HG02759 (cell line): Measurements from ENCODE around the gene COL2A1.
"Not testable (repeated sequence)": the region's sequence is repeated elsewhere in the genome, so short reads cannot be mapped to it uniquely, and the experiment has no call there.

Source experiments
- ATAC-seq: cut with Tn5 transposase; IDR thresholded peaks from one replicate; pipeline ENCODE4 v1.9.1; 2021; ENCODE audit warnings: mild to moderate bottlenecking, moderate library complexity; ENCODE audit not compliant: unreplicated experiment

Gene COL2A1

DNA sequence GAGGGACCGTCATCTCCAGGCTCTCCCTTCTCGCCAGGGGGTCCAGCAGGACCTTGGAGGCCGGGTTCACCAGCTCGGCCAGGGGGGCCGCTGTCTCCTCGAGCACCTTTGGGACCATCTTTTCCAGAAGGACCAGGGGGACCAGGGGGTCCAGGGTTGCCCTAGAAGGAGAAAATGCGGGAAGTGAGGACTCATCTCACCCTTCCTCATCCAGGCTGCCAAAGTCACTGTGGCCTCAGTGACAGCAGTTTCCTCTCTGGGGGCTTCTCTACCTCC, 25.7 kb downstream of the COL2A1 start:
- no peak for ATAC-seq

DNA sequence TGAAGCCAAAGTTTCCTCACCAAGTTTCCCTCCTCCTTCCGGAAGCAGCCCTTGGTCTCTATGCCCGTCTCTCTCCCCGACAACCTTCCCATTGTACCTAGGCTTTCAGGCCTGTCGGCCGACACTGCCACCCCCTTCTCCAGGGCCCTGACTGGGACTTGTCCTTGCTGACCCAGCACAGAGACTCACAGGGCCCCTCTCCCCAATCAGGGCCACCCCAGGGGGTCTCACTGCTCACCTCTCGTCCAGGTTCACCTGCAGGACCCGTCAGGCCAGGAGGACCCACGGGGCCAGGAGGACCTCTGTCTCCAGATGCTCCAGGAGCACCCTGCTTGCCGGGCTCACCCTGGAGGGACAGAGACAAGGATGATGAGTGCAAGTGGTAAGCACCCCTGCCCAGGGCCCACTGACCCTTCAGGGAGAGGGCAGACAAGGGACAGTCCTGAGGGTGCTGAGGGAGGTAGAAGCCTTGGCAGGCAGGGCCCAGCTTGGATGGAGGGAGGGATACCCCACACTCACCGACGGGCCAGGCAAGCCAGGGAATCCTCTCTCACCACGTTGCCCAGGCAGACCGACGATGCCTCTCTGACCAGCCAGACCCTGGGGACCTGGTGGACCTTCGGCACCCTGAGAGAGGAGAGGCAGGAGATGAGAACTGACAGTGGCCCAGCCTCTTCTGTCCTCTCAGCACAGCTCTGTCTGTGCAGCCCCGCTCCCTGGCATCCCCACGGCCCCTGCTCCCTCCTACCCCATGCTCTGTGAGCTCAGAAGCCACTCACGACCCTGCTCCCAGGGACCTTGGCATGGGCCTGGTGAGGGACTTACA, 26.3 kb downstream of the COL2A1 start:
- no peak for ATAC-seq

DNA sequence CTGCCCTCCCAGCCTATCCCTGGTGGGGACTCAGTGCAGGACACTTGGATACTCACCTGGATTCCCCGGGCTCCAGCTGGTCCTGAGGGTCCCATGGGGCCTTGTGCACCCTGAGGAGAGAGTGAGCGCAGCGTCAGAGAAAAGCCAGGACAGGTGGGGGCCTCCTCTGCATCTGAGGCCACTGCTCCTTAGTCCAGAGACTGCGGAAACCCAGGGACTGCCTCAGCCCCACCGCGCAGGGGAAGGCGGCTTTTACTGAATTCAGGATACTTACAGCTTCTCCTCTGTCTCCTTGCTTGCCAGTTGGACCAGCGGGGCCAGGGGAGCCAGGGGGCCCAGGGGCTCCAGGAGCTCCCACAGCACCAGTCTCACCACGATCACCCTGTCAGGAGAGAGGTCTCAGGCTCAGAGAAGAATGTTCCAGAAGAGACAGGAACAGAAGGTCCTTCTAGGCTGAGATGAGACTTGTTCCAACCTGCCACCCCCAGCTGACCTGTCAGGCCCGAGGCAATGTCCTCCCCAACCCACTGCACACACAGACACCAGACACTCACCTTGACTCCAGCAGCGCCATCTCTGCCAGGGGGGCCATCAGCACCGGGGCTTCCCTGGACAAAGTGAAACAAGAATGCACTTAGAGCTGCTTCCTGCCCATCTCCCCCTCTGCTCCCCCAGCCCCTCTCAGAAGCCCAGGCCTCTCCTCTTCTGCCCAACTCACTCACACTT, 27.1 kb downstream of the COL2A1 start:
- ATAC-seq = no peak

DNA sequence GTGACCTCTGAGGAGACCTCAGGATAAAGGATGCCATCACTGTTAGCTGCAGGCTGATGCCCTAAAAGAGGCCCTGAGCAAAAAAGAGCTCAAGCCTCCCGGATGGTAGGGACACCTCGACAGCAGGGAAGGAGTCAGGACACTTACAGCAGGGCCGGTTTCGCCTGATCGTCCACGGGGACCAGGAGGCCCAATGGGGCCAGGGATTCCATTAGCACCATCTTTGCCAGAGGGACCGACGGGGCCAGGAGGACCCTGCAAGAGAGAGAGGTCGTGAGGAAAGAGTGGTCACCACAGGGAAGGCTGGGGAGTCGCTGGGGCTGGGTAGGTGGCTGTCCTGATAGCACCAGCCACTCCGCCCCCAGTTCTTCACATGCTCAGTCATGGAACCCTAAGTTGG, 28.5 kb downstream of the COL2A1 start:
- no peak for ATAC-seq

DNA sequence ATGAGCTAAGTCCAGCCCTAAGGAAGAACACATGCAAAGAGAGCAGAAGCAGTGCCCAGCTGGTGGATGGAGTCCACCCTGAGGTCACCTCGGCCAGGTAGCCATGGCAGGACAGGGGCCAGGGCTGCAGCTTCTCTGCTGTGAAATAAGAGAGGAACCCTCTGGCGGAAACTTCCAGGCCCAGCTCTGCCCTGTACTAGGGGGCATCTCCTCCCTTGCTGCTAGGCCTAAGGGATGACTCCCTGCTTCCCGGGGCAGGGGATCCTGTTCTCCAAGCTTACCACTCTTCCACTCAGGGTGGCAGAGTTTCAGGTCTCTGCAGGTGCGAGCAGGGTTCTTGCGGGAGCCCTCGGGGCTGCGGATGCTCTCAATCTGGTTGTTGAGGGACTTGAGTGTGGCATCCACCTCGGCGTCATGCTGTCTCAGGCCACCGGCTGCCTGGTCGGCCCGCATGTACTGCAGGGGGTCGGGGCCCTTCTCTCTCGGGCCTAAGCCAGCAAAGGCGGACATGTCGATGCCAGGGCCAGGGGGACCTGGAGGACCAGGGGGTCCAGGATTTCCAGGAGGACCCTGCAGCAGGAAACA, 29.1 kb downstream of the COL2A1 start:
- ATAC-seq = no peak

DNA sequence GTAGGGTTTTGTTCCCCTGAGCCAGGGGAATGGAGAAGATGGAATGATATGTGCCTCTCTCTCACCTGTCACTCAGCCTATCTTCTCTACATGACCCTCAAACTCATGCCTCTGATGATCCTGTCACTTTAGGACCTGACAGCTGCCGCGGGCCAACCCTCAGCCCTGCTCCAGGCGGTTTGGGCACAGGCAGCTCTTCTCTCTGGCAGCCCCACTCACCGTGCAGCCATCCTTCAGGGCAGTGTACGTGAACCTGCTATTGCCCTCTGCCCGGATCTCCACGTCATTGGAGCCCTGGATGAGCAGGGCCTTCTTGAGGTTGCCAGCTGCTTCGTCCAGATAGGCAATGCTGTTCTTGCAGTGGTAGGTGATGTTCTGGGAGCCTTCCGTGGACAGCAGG, 30.4 kb downstream of the COL2A1 start:
- no peak for ATAC-seq

DNA sequence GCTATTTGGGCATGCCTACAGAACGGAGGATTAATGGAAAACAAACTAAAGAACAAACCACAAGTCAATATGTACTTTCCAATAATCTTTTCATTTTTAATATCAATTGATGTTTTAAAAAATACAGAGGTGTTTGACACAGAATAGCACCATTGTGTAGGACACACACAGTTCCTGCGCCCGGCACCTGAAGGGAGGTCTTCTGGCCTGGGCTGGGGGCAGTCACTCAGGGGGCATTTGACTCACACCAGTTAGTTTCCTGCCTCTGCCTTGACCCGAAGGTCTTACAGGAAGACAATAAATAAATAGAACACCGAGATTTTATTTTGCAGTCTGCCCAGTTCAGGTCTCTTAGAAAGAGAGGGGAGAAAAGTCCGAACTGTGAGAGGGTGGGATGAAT, 31.4 kb downstream of the COL2A1 start:
- no peak for ATAC-seq

DNA sequence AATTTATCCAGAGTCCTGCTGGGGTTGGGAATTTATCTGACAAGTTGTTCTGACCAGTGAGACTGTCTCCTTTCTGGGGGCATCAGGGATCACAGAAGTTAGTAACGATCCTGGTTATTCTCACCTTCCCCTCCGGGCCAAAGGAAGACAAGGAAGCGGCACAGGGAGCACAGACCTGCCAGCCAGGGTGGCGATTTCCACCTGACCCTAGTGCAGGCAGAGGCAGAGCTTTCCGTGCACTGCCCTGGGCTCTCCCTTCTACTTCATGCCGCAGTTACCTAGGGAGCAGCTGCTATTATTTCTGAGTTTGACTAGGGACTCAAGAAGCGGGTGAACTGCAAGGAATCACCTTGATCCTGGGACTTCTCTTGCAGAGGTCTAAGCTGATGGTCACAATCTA, 33.4 kb downstream of the COL2A1 start:
- no peak for ATAC-seq

DNA sequence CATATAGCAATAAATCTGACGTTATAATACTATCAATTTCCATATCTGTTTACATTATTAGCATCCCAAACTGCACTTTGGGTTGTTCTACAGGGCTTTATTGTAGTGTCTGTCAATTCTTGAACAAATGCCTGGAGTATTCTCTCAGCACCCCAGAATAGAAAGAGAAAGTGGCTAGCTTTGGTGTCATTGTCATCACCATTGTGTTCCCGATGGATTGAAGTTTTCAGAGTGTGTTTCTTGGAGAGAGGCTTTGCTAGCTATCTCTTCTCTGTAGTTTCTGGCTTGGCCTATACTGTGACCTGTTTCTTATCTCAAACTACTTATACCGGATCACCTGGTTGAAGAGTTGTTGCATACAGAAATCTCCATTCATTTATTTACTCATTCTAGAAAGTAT, 34.4 kb downstream of the COL2A1 start:
- no peak for ATAC-seq

DNA sequence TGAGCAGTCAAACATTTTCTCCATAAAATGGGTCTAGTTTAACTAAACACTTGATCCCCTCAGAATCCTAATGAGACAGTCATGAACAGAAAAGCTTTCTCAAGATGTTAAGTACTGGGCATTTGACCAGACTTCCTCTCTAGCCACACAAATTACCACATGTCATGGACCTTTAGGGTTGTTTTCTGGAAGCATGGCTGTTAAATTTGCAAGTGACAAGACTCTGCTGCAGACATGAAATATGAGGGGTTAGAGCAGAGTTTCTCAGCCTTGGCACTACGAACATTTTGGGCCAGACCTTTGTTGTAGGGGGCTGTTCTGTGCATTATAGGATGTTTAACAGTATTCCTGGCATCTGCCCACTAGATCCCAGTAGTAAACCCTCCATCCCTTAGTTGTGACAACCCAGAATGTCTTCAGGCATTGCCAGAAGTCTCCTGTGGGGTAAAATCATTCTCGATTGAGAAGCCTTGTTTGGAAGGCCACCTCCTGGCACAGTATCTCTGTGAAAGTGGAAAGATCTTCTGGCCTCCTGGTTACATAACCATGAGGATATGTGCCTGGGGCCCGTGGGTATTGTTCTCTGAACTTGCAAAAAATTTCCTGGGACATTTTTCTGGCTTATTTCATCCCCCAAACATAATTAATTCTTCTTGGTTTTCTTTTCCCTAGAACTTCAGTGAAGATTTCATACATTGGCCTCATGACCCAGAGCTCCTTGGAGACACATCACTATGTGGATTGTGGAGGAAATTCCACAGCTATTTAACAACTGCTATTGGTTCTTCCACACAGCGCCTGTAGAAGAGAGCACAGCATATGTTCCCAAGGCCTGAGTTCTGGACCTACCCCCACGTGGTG, 36.6 kb downstream of the COL2A1 start:
- no peak for ATAC-seq

DNA sequence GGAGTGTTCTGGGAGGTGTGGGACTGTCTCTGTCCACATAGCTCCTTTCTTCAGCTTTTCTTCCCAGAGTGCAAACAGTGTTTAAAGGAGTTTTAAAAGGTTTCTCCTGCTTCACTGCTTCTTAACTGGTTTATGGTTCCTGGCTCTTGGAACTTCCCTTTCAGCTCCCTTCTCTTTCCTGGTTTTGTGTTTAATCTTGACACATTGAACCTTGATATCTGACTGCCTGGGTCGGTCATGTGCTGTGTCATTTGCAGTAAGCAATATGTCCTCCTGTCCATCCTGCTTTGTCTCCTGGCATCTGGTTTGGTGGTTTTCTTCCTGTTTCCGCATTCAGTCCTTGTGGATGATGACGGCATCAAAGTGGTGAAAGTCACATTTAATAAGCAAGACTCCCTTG, 38.7 kb downstream of the COL2A1 start:
- ATAC-seq = no peak

DNA sequence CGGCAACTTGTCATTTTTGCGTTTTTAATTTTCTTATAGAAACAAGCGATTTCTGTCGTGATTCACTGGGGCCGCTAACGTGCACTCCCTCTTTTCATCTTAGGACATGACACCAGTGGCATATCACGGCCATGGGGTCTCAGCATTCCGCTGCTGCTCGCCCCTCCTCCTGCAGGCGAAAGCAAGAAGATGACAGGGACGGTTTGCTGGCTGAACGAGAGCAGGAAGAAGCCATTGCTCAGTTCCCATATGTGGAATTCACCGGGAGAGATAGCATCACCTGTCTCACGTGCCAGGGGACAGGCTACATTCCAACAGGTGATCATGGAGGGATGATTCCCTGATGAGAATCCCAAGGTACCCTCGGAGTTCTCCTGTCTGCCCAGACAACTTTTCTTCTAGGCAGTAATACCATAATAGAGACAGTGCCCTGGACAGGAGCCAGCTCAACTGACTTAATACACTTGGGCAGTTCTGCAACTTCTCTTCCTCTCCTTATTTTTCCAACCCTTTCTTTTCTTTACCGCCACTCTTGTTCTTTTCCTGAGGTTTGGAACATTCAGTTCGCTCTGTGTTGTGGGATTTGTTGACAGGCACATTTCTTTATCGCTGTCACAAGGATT, 40.1 kb downstream of the COL2A1 start:
- no peak for ATAC-seq

DNA sequence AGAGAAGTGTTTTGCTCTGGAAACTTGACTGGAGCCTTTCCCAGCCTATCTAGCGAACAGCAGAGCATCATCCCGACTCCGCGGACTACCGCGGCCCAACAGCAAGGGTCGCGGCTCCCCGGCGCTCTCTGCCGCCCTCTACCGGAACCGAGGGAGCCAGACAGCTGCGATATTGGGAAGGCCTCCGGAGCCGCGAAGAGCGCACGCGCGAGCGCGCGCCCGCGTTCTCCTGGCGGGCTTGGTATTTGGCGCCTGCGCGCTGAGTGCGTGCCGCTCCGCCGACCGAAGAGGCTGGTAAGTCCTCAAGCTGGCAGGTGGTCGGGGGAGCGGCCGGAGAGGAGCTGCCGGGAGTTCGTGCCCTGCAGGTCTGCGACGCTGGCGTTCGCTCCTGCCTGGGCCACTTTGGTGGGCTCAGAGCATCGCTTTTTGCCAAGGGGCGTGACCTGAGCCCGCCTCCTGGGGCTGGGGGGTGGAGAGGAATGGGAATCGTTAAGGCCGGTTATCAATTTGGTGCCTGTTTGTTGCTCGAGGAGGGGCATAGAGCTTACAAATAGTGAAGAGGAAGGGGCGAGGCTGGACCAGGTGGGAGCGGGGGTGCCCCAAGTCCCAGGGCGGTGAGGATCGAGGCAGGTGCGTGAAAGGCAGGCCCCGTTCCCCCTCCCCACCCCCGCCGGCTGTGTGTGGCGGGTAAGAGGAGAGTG, 40.8 kb downstream of the COL2A1 start, which contains the start of gene TMEM106C:
Gene TMEM106C (plus strand): TSS at position 257 of the 701 bp plus-strand sequence. CDS start 641 bp downstream, outside the sequence.
- ATAC-seq = peak; percentile 95

DNA sequence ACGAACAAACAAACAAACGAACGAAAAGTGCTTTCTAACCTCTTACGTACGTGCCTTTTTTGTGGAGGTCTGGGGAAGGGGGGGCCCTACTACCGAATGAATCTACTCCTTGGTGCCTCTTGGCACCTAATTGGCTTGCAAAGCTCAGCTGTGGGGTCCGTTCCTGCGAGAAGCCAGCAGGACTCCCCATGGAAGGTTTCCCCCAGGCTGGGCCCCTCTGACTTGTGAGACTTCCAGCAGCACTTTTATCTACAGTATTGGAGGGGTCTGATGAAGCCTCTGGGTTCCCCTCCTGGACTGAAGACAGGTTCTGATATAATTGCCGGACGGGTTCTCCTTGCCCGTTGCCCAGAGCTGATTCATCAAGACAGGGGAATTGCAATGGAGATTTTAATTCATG, 42.1 kb downstream of the COL2A1 start:
- no peak for ATAC-seq

DNA sequence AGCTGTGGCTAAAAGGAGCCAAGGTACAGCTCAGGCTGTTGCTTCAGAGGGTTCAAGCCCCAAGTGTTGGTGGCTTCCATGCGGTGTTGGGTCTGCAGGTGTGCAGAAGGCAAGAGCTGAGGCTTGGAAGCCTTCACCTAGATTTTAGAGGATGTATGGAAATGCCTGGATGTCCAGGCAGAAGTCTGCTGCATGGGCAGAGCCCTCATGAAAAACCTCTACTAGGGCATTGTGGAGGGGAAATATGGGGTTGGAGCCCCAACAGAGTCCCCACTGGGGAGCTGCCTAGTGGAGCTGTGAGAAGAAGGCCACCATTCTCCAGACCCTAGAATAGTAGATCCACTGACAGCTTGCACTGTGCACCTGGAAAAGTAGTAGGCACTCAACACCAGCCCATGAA, 46.6 kb downstream of the COL2A1 start:
- not testable (repeated sequence) for ATAC-seq

DNA sequence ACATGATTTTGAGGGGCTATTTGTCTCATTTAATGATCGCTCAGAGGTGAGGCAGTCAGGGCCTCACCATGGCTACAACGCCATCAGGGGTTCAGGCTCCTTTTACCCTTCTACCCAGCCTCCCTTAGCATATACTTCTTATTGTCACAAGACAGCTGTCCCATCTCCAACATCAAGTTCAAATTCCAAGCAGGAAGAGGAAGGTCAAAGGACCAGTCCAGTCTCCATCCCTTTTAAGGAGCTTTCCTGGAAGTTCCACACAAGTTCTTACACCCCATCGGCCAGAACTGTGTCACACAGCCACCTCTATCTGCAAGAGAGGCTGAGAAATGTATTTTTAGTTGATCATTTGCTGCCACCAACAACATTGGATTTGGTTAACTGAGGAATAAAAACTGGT, 49.2 kb downstream of the COL2A1 start:
- ATAC-seq = no peak

DNA sequence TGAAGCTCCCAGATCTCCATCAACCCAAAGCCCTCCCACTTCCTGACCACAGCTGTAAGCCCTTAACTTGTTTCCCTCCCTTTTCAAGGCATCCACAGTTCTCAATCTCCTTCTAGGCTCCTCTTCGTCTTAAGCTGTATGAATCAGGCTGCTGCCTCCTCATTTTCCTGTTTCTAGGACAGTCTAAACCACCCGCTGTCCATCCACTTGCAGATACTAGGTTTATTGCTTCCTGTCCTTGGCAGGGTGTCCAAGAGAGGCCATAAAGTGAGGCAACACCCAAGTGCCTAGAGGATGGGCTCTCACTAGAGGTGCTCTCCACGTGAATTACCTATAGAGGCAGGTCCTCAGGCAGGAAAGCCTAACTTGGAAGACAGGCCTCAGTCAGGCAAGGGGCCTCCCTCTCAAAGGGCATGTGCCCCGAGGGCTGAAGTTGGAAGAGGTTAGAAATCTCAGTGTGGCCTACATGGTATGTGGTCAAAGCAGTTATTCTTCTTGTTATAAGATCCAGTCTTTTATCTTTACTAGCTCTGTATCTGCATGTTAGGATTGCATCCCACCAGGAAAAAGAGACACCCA, 49.7 kb downstream of the COL2A1 start:
- no peak for ATAC-seq

DNA sequence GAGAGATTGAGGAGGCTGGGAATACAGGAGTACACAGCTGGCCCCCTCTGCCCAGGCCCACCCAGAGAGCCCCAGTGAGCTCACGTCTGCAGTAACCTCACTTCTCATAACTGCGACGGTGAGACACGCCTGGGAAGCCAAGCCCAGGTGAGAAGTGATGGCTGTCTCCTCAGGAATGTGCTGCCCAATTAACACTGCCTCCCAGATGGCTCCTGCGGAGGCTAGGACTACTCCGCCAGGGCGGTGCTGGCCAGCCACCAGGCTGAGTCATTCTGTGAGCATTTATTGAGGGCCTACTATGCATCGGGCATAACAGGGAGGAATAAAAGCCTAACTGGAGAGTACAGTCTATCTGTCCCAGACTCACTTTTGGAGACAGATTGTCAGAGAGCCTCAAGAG, 50.2 kb downstream of the COL2A1 start:
- ATAC-seq = no peak

DNA sequence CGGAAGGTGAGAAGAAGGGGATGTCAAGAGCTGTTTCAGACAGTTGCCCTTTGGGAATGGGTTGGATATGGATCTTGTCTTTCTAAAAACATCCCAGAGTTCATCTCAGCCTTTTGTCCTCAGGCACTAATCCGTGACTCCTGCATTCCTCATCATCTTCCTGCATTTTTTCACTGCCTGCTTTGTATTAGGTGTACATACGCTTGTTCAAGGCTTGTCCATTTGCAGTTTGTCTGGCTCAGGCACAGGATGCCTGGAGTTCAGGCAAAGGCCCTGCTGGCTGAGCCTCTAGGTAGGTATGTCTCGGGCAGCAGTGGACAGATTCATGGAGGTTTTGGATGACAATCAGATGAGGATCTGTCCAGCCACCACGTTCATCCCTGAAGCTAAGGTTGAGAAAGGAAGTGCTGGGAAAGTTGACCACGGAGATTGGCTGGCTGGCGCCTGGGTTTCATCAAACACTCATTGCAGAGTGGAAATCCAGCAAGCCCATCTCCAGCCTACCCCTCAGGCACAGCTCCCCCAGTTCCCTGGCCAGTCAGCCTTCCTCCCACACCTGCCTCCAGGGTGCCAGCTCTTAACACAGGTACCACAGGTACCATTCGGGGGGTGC, 53.3 kb downstream of the COL2A1 start:
- ATAC-seq = no peak
